Measurements from ENCODE around the gene PPP1R37.

Gene PPP1R37

GRCh38 chr19:45092747-45093678 is at the start of gene PPP1R37:
Gene PPP1R37, plus strand, starts transcription at chr19:45093179. Its CDS starts 147 bp downstream, at chr19:45093326.
- peak; percentile 69 to 88 (median 80) for DNase-seq

GRCh38 chr19:45045671-45046353 is 47.2 kb upstream of the PPP1R37 start:
- no peak for DNase-seq

GRCh38 chr19:45046355-45046754 is 46.6 kb upstream of the PPP1R37 start:
- DNase-seq: no peak

GRCh38 chr19:45047188-45047797 is 45.7 kb upstream of the PPP1R37 start:
- no peak for DNase-seq

- no peak for DNase-seq
These were observed 43.8 kb upstream of the PPP1R37 start for GRCh38 chr19:45049073-45049736.

- no peak for DNase-seq
These were observed 42.9 kb upstream of the PPP1R37 start for GRCh38 chr19:45050036-45050435.

GRCh38 chr19:45051929-45052579 is 40.9 kb upstream of the PPP1R37 start:
- DNase-seq: no peak

GRCh38 chr19:45056831-45057230 is 36.1 kb upstream of the PPP1R37 start:
- DNase-seq: no peak

GRCh38 chr19:45057444-45057843 is 35.5 kb upstream of the PPP1R37 start:
- no peak for DNase-seq

- DNase-seq: no peak
These were observed 34.3 kb upstream of the PPP1R37 start for GRCh38 chr19:45058622-45059159.

- DNase-seq: peak; percentile 53 to 77 (median 72)
These were observed 33.6 kb upstream of the PPP1R37 start for GRCh38 chr19:45059258-45059965.

GRCh38 chr19:45061965-45062364 is 31.0 kb upstream of the PPP1R37 start:
- DNase-seq: no peak

GRCh38 chr19:45063851-45064801 is 28.9 kb upstream of the PPP1R37 start:
- DNase-seq: no peak

- DNase-seq: no peak
These were observed 25.9 kb upstream of the PPP1R37 start for GRCh38 chr19:45066921-45067661.

GRCh38 chr19:45068041-45068440 is 24.9 kb upstream of the PPP1R37 start:
- DNase-seq: no peak

GRCh38 chr19:45069056-45069455 is 23.9 kb upstream of the PPP1R37 start:
- no peak for DNase-seq

- no peak for DNase-seq
These were observed 22.8 kb upstream of the PPP1R37 start for GRCh38 chr19:45070214-45070613.

GRCh38 chr19:45070861-45071544 is 22.0 kb upstream of the PPP1R37 start:
- DNase-seq: no peak

GRCh38 chr19:45071545-45071938 is 21.4 kb upstream of the PPP1R37 start:
- no peak for DNase-seq
